ENCODE measurements around the gene RGS9BP.
"Not testable (repeated sequence)": the region's sequence is repeated elsewhere in the genome, so short reads cannot be mapped to it uniquely, and the experiment has no call there.

Gene RGS9BP, protein sequence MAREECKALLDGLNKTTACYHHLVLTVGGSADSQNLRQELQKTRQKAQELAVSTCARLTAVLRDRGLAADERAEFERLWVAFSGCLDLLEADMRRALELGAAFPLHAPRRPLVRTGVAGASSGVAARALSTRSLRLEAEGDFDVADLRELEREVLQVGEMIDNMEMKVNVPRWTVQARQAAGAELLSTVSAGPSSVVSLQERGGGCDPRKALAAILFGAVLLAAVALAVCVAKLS

GRCh38 chr19:32675720-32676185 lies at the start of gene RGS9BP:
Gene RGS9BP, plus strand, starts transcription at chr19:32675848. Its CDS starts 416 bp downstream, at chr19:32676264.
- DNase-seq (ENCODE audit: low spot score): peak; percentile 42

- no peak for DNase-seq (ENCODE audit: low spot score)
Observed at GRCh38 chr19:32626969-32627368, 48.7 kb upstream of the RGS9BP start.

DNA sequence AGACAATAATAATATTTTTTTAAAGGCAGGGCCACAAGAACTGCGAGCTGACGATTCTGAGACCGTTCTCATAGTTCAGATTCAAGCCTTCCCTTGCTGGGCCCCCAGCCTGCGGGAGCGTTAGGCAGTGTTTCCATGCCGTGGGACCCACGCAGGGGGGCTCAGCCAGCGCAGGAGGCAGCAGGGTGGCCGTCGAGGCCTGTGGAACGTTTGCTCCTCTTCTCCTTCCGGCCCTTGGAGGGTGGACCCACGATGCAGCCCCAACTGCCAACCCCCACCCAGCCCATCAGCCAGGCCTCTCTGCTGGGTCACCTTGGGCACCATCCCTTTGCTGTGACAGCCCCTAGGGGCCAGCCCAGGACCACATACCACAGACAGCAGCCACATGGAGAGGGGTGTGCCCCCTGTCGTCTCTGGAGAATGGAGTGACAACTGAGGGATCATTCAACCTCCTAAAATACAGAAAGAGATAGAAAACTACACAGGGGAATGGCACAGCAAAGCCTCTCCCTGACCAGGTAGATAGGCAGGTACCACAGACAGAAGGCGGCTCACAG lies 47.9 kb upstream of the RGS9BP start:
- no peak for DNase-seq (ENCODE audit: low spot score)

GRCh38 chr19:32630338-32630737 lies 45.3 kb upstream of the RGS9BP start:
- DNase-seq (ENCODE audit: low spot score): no peak

- no peak for DNase-seq (ENCODE audit: low spot score)
Observed at GRCh38 chr19:32631381-32631780, 44.3 kb upstream of the RGS9BP start.

- DNase-seq (ENCODE audit: low spot score): no peak
Observed at GRCh38 chr19:32637480-32637879, 38.2 kb upstream of the RGS9BP start.

GRCh38 chr19:32638625-32639024 lies 37.0 kb upstream of the RGS9BP start:
- no peak for DNase-seq (ENCODE audit: low spot score)

GRCh38 chr19:32642771-32643170 lies 32.9 kb upstream of the RGS9BP start:
- no peak for DNase-seq (ENCODE audit: low spot score)

DNA sequence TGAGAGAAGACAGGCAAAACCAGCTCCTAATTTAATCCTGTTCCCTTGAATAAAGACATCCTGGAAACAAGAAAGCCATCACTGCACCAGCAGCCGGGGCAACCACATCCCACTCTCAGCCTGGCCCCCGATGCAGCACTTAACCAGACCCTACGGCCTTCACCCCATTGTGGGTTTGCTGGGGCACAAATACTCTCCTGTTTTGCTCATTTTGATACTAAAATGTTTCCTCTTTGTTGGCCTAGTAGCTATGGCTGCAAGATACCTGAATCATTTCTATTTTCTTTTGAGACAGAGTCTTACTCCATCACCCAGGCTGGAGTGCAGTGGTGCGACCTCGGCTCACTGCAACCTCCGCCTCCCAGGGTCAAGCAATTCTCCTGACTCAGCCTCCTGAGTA lies 29.1 kb upstream of the RGS9BP start:
- no peak for DNase-seq (ENCODE audit: low spot score)

- no peak for DNase-seq (ENCODE audit: low spot score)
Observed at GRCh38 chr19:32647361-32647760, 28.3 kb upstream of the RGS9BP start.

- DNase-seq (ENCODE audit: low spot score): no peak
Observed at GRCh38 chr19:32649751-32650150, 25.9 kb upstream of the RGS9BP start.

DNA sequence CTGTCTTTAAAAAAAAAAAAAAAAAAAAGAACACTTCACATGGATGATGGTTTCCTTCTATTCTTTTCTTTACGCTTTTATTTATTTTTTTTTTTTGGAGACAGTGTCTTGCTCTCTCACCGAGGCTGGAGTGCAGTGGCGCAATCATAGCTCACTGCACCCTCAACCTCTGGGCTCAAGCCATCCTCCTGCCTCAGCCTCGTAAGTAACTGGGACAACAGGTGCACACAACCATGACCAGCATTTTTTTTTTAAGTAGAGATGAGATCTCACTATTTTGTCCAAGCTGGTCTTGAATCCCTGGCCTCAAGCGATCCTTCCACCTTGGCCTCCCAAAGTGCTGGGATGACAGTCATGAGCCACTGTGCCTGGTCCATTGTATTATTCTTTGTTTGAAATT lies 25.0 kb upstream of the RGS9BP start:
- no peak for DNase-seq (ENCODE audit: low spot score)

DNA sequence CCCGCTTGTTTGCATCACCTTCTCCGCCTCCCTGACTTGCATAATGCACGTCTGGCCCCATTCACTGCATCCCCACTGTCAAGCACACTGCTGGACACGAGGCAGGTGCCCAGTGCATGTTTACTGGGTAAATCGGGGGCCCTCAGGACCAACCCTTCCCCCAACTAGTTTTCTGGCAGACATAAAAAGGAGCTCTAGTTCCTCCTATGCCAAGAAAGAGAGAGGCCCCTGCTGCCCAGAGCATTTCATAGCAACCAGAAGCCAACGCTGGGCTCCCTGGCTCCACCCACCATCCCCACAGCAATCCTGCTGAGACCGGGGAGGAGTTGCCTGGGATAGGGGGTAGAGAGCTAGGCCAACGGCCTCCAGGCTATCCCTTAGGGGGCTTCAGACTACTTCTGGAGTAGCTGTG lies 23.9 kb upstream of the RGS9BP start:
- no peak for DNase-seq (ENCODE audit: low spot score)

DNA sequence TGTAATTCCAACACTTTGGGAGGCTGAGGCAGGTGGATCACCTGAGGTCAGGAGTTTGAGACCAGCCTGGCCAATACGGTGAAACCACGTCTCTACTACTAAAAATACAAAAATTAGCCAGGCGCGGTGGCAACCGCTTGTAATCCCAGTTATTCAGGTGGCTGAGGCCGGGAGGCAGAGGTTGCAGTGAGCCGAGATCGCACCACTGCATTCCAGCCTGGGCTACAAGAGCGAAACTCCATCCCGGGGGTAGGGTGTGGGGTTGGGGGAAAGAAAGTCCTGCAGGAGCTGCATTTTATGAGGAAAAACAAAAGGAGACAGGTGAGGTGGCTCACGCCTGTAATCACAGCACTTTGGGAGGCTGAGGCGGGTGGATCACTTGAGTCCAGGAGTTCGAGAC lies 23.3 kb upstream of the RGS9BP start:
- DNase-seq (ENCODE audit: low spot score): not testable (repeated sequence)

DNA sequence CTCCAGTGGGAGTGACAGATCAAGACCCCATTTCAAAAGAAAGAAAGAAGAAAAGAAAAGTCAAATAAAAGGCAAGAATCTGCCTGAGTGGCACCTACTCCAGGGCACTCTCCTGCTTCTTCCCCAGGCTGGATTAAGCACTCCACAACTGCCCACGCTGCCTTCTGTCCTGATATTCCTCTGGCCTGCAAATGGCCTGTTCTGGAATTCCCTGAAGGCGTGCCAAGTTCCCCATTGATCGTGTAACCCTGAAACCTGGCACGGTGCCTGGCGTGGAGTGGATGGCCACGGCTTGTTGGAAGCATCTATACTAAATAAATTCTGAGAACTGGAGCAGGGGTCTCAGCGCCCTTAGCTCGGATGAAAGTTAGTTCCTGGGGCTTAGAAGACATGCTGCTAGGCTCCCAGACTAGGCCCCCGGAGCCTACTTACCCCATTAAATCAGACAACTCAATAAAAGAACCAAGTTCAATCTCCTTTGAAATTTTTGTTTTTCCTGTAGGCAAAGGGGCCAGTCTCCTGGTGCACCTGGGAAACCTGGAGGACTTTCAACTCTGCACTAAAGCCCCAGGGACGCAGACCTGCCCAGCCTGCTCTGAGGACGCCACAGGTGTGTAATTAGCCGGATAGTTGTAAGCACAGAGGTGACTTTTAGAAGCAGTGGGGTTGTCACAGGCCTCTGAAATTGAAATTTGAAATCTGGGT lies 22.6 kb upstream of the RGS9BP start:
- DNase-seq (ENCODE audit: low spot score): no peak

DNA sequence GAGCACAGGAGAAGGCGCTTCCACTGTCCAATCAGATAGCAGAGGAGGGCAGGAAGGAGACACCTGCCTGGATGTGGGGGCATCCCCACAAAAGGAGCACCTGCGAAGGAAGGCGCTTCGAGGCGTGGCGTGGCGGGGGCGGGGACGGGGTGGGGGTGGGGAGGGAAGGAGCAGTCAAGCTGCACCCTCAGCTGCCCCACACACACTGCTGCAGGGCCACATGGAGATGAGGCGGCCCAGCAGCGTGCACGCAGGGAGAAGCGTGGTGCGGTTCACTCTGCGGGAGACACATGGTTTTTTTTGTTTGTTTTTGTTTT lies 22.1 kb upstream of the RGS9BP start:
- DNase-seq (ENCODE audit: low spot score): no peak

DNA sequence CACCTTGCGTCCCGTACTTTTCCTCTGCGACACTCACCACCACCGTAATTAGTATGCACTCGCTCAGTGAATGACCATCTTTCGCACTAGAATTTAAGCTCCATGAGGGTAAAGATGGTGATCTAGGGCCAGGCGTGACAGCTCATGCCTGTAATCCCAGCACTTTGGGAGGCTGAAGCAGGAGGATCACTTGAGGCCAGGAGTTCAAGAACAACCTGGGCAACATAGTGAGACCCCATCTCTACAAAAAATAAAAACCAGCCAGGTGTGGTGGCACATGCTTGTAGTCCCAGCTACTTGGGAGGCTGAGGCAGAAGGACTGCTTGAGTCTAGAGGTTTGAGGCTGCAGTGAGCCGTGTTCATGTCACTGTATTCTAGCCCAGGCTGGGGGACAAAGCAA lies 19.3 kb upstream of the RGS9BP start:
- not testable (repeated sequence) for DNase-seq (ENCODE audit: low spot score)

DNA sequence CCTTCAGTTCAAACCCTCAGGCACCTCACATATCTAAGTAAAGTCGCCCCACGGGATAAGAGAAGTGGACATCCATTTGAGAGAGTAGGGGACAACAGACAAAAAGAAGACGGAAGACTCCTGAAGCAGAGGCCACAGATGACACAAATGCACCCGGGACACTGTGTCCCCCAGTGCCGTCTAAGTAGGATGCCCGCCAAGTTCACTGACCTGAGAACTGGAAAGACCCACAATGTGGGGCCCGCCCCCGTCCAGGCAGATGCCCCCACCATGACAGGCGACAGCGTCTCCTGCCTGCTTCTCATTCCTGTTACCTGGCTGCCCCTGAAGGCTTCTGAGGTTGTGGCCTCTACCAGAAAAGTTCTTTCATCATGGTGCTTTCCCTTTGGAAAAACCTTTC lies 17.6 kb upstream of the RGS9BP start:
- no peak for DNase-seq (ENCODE audit: low spot score)

- no peak for DNase-seq (ENCODE audit: low spot score)
Observed at GRCh38 chr19:32658527-32658926, 17.1 kb upstream of the RGS9BP start.

DNA sequence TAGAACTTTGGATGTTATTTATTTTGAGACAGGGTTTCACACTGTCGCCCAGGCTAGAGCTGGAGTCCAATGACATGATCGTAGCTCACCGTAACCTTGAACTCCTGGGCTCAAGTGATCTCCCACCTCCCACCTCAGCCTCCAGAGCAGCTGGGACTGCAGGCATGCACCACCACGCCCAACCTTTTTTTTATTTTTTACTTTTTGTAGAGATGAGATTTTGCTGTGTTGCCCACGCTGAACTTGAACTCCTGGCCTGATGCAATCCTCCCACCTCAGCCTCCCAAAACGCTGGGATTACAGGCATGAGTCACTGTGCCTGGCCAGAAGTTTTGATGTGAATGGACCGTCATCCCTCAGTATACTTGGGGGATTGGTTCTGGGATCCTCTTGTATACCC lies 14.3 kb upstream of the RGS9BP start:
- DNase-seq (ENCODE audit: low spot score): no peak

DNA sequence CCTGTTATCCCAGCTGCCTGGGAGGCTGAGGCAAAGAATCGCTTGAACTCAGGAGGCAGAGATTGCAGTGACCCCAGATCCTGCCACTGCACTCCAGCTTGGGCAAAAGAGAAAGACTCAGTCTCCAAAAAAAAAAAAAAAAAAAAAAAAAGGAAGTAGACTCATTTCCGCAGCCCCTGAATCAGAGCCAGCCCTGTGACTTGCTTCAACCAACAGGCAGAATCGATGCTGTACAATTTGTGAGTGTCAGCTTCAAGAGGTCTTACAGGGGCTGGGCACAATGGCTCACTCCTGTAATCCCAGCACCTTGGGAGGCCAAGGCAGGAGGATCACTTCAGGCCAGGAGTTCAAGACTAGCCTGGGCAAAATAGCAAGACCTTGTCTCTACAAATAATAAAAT lies 13.5 kb upstream of the RGS9BP start:
- DNase-seq (ENCODE audit: low spot score): no peak

GRCh38 chr19:32666084-32666483 lies 9.6 kb upstream of the RGS9BP start:
- DNase-seq (ENCODE audit: low spot score): no peak

DNA sequence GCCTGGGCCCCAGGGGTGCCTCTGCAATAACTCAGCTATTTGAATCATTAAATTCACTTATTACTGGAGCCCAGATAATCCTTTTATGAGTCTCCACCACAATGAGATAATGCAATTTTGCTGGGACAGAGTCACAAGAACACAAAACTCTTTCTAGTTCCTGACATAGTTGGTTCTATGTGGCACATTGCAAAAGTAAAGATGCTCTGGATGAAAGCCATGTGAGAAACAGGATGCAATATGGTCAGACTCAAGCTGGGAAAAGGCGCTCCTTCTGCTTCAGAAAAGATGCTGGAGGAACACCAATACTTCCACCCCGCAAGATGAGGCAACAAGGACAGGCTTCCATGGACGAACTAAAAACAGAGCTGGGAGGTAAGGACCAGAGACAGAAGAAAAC lies 6.3 kb upstream of the RGS9BP start:
- DNase-seq (ENCODE audit: low spot score): no peak
